Endothelial cell of umbilical vein (primary cell): Measurements from ENCODE around the gene SLC25A53. TPM values are rescaled to one million over a fixed set of nuclear protein-coding genes. Genes with fewer than 3 reads are reported as not detected.

Experiments used
- BruUV-seq: library from RNA; stranded (reverse); fragments of 400-500 nt; replicated peaks from 2 replicates; lab custom pipeline; 2021; lab: Mats Ljungman, UMichigan
- CTCF ChIA-PET: fragments of 300-600, 350-600 bp; sonication (Branson Sonifier 250); formaldehyde crosslinking; loops from one replicate; lab custom pipeline; 2021; ENCODE audit warnings: antibody characterized with exemption, inconsistent platforms; lab: Charles Lee
- POLR2A ChIA-PET: fragments of 300-600, 350-600 bp; sonication (Branson Sonifier 250); formaldehyde crosslinking; loops from one replicate; lab custom pipeline; 2021; ENCODE audit warnings: antibody characterized with exemption, inconsistent platforms; lab: Charles Lee
- DNase-seq: peaks from one replicate; pipeline ENCODE4 v3.0.0-alpha.2; 2011; ENCODE audit warnings: low read depth, low spot score
- FAIRE-seq: peaks from 2 replicates; lab custom pipeline; 2011; peaks lifted over from hg19 to GRCh38; lab: Jason Lieb, UNC
- H2AFZ ChIP-seq: 2 replicates; pipeline ENCODE4 v1.6.0; 2012; ENCODE audit warnings: low read depth, low read length, control low read depth, inconsistent platforms
- H3K27ac ChIP-seq: 2 replicates; pipeline ENCODE4 v1.5.1; 2011; ENCODE audit warnings: low read depth, mild to moderate bottlenecking, control low read depth, low read length, moderate library complexity; ENCODE audit not compliant: insufficient read depth
- H3K27me3 ChIP-seq, 2 experiments: 2 replicates each; pipeline versions ENCODE4 v1.6.0 to v1.6.1; 2011; ENCODE audit warnings: low read length in 2 of 2, mixed read lengths in 1 of 2; ENCODE audit not compliant: control insufficient read depth in 2 of 2, insufficient read depth in 2 of 2
- H3K36me3 ChIP-seq, 2 experiments: 2 replicates in 1 of 2; 3 replicates in 1 of 2; pipeline ENCODE4 v1.5.1; 2011; ENCODE audit warnings: low read length in 2 of 2, mild to moderate bottlenecking in 1 of 2, moderate library complexity in 1 of 2; ENCODE audit not compliant: control insufficient read depth in 2 of 2, insufficient read depth in 2 of 2; ENCODE audit errors: extremely low read depth in 1 of 2
- H3K4me1 ChIP-seq: 3 replicates; pipeline ENCODE4 v1.5.1; 2011; ENCODE audit warnings: mild to moderate bottlenecking, low read length; ENCODE audit not compliant: control insufficient read depth, insufficient read depth; ENCODE audit errors: extremely low read depth
- H3K4me2 ChIP-seq: 2 replicates; pipeline ENCODE4 v1.6.1; 2011; ENCODE audit warnings: low read length, control low read depth, mixed read lengths; ENCODE audit not compliant: insufficient read depth
- H3K4me3 ChIP-seq, 3 experiments: fragments of 200-600 bp in 1 of 3; sonication (generic), shearing (Covaris generic) in 1 of 3; replicated peaks in 1 of 3; 2 replicates each; pipeline ENCODE4 v1.5.1; 2011 to 2016; ENCODE audit warnings: control low read depth in 3 of 3, low read length in 3 of 3, mild to moderate bottlenecking in 2 of 3, inconsistent platforms in 1 of 3, low read depth in 1 of 3, moderate library complexity in 1 of 3; ENCODE audit not compliant: insufficient read depth in 1 of 3
- H3K79me2 ChIP-seq: 2 replicates; pipeline ENCODE4 v1.6.0; 2012; ENCODE audit warnings: low read length, inconsistent platforms; ENCODE audit not compliant: control insufficient read depth, insufficient read depth
- H3K9ac ChIP-seq: replicated peaks from 2 replicates; pipeline ENCODE3; 2011; ENCODE audit warnings: low read length, control low read depth; ENCODE audit not compliant: insufficient read depth; ENCODE audit errors: extremely low read depth
- H3K9me1 ChIP-seq: replicated peaks from 3 replicates; pipeline ENCODE4 v1.6.0; 2011; ENCODE audit warnings: mild to moderate bottlenecking, low read length; ENCODE audit not compliant: control insufficient read depth, insufficient read depth; ENCODE audit errors: extremely low read depth
- H3K9me3 ChIP-seq: replicated peaks from 2 replicates; pipeline ENCODE4 v1.5.1; 2012; ENCODE audit warnings: low read length, inconsistent platforms; ENCODE audit not compliant: control insufficient read depth, insufficient read depth
- H4K20me1 ChIP-seq: replicated peaks from 2 replicates; pipeline ENCODE3; 2011; ENCODE audit warnings: mild to moderate bottlenecking, low read length; ENCODE audit not compliant: control insufficient read depth, insufficient read depth; ENCODE audit errors: extremely low read depth
- FOS ChIP-seq: IDR thresholded peaks from 2 replicates; pipeline ENCODE4 v1.6.1; 2011; ENCODE audit warnings: mild to moderate bottlenecking, low read length, moderate library complexity, borderline replicate concordance; ENCODE audit not compliant: insufficient read depth
- JUN ChIP-seq: IDR thresholded peaks from 2 replicates; pipeline ENCODE4 v1.6.1; 2011; ENCODE audit warnings: borderline replicate concordance, low read depth; ENCODE audit not compliant: insufficient read length, insufficient read depth
- MYC ChIP-seq: IDR thresholded peaks from one replicate; pipeline ENCODE4 v1.6.1; 2011; ENCODE audit warnings: mild to moderate bottlenecking, low read depth, low read length
- POLR2AphosphoS5 ChIP-seq: IDR thresholded peaks from 2 replicates; pipeline ENCODE4 v1.6.1; 2012; ENCODE audit warnings: low read depth, mild to moderate bottlenecking, control low read depth, low read length, moderate library complexity; ENCODE audit not compliant: insufficient read depth
- dilution Hi-C: fragments of 300-500 bp; cut with MboI; formaldehyde crosslinking; loops from one replicate; pipeline ENCODE4 v1.15.0; 2019; ENCODE audit warnings: low sequenced_read_pairs; ENCODE audit not compliant: extremely low pct_ligation_motif_present
- intact Hi-C: fragments of 100-400 bp; cut with micrococcal nuclease; formaldehyde crosslinking; loops from one replicate; pipeline ENCODE4 v1.10.0; 2022
- polyA plus RNA-seq, 4 experiments: library from polyadenylated mRNA; depleted of rRNA in 3 of 4; stranded (reverse) in 3 of 4; unstranded in 1 of 4; fragments of >200 nt; gene quantifications; 2 replicates each; pipeline versions ENCODE4 v1.2.1 to v1.2.3, GENCODE V29; 2011 to 2012; ENCODE audit warnings: missing spikeins in 1 of 4
- total RNA-seq: library from RNA; stranded (reverse); gene quantifications from 2 replicates; pipeline ENCODE4 v1.2.3, GENCODE V29; 2021
- TF ChIP-seq, protein P1 (sequence below), 2 donors: IDR thresholded peaks; 1 replicate in 1 of 2; 2 replicates in 1 of 2; pipeline ENCODE4 v1.5.1; 2011; ENCODE audit warnings: low read length in 2 of 2, mild to moderate bottlenecking in 2 of 2, moderate library complexity in 2 of 2, control low read depth in 1 of 2, inconsistent platforms in 1 of 2, low read depth in 1 of 2; ENCODE audit not compliant: insufficient read depth in 1 of 2; ENCODE audit errors: extremely low read depth in 1 of 2

Gene SLC25A53
- total and polyA plus RNA-seq, 2 donors (not counting 3 experiments of a cell fraction or from before 2014, with no cell fraction given): 4.6 to 6.3 TPM

DNA sequence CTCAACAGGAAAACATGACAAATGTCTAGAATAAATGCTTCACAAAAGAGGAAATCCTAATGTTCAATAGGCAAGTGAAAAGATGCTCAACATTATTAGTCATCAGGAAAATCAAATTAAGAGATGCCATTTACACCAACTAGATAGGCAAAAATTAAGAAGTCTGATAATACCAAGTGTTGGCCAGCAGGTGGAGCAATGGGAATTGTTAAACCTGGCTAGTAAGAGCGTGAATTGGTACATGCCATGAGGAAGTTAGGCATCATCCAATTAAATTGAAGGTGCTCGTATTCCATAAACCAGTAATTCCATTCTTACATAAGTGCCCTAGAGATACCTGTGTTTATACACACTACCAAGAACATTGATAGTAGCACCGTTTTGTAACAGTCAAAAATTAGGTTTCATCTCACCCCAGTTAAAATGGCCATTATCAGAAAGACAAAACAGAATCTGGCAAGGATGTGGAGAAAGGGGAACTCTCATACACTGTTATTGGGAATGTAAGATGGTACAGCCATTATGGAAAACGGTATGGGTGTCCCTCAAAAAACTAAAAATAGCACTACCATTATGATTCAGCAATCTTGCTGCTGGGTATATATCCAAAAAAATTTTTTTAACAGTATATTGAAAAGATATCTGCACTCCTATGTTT lies 58.5 kb downstream of the SLC25A53 start:
- H3K9me1 ChIP-seq: no peaks in the 10 kb centered on the region
- FAIRE-seq (peak; percentile 50), DNase-seq (peak; percentile 74)
- H2AFZ ChIP-seq: no peak overlapping the region
- H3K36me3 ChIP-seq: no peaks in the 10 kb centered on the region
- H3K27me3 ChIP-seq: no peaks in the 10 kb centered on the region
- no peaks in the 10 kb centered on the region for H4K20me1 ChIP-seq
- H3K4me3 ChIP-seq: no peak overlapping the region
- dilution Hi-C loops (no loop called here), intact Hi-C loops (loop anchor here (1.0 kb wide), 3 partner anchors 15 to 173 kb away; no protein-coding TSS in a partner anchor)
- CTCF ChIA-PET: interaction anchor here (1.6 to 2.8 kb wide), 2 partner anchors 15 to 39 kb away, joined by 13 to 19 read pairs; partner anchors contain the start of gene ZCCHC18
- no peaks in the 10 kb centered on the region for H3K79me2 ChIP-seq
- H3K27ac ChIP-seq: no peak overlapping the region
- H3K4me1 ChIP-seq: no peaks in the 10 kb centered on the region
- POLR2A ChIA-PET: no interaction called here
- H3K9ac ChIP-seq: no peak overlapping the region
- no peak for TF ChIP-seq FOS
- no peak for TF ChIP-seq MYC
- no peak for TF ChIP-seq POLR2AphosphoS5
- TF ChIP-seq, protein P1, sequence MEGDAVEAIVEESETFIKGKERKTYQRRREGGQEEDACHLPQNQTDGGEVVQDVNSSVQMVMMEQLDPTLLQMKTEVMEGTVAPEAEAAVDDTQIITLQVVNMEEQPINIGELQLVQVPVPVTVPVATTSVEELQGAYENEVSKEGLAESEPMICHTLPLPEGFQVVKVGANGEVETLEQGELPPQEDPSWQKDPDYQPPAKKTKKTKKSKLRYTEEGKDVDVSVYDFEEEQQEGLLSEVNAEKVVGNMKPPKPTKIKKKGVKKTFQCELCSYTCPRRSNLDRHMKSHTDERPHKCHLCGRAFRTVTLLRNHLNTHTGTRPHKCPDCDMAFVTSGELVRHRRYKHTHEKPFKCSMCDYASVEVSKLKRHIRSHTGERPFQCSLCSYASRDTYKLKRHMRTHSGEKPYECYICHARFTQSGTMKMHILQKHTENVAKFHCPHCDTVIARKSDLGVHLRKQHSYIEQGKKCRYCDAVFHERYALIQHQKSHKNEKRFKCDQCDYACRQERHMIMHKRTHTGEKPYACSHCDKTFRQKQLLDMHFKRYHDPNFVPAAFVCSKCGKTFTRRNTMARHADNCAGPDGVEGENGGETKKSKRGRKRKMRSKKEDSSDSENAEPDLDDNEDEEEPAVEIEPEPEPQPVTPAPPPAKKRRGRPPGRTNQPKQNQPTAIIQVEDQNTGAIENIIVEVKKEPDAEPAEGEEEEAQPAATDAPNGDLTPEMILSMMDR (IDR thresholded peaks at IDR 0.05; ENCODE audit: extremely low read depth in 1 of 2, insufficient read depth in 1 of 2, low read depth in 1 of 2, low read length in 2 of 2): peak in 1 of 2 donors; percentile 33
- TF ChIP-seq JUN: no peak
- BruUV-seq: no TSS peak
- H3K9me3 ChIP-seq: no peaks in the 10 kb centered on the region
- no peak overlapping the region for H3K4me2 ChIP-seq
